ENCODE data around the gene ESR1.
A peak's percentile ranks its signal among the peaks of the same experiment; 100 is the strongest.
"Not testable (repeated sequence)": the region's sequence is repeated elsewhere in the genome, so short reads cannot be mapped to it uniquely, and the experiment has no call there.

The ESR1 gene

GRCh38 chr6:151813858-151814257 is 6.4 kb downstream of the ESR1 start:
- DNase-seq (ENCODE audit: low spot score), result no peak

- DNase-seq (ENCODE audit: low spot score), result no peak
These were observed 7.1 kb downstream of the ESR1 start for GRCh38 chr6:151814614-151815013.

DNA sequence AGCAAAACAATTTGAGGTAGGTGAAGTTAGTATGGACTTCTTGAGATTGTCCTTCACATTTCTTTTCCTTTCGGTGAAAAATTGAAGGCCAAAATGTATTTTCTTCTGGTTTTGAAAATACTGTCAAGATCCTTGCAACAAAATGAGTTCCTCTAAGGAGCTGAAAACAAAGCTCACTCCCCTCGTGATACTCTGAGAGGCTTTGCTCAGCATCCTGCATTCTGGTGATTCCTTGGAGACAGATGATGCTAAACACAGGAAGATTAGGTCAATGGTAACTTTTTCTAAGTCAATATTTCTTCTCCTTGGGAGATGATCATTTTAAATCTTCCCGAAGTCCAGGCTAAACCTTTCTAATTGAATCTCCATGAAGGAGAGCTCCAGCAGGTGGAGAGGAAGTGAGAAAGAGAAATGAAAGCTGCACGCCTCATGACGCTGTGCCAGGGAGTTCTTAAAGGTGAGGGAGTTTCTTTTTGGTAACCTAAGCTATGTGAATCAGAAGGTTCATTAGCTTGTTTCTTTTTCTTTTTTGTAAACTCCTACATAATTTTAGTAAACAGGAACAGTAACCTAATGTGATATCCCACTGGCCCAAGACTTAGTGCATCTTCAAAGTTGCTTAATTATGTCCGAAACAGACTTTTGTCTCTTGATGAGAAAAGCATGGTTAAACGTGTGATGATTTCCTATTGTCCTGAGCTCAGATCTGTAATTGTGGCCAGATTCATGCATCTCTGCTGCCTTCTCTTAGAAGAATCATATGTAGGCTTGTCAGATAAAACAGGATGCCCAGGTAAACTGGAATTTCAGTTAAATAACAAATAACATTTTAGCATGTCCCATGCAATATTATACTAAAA is 15.0 kb downstream of the ESR1 start:
- DNase-seq (ENCODE audit: low spot score), result no peak

GRCh38 chr6:151826517-151827142 is 19.1 kb downstream of the ESR1 start:
- no peak for DNase-seq (ENCODE audit: low spot score)

DNA sequence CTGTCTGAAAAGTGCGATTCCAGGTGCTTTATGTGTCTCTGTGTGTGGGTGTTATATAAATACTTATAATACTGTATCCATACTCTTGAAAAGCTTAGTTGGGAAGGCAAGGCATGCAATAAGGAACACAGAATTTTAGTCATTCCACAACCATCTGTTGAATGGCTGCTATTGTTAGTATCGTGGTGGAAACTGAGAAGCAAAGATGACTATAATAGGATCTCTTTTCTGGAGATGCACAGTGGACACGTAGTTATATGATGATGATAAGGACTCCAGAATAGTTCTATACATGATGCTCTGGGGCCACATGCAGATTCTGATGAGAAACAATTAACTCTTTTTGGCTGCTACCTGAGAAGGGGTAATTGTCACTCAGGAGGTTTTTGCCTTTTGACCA is 25.2 kb downstream of the ESR1 start:
- no peak for DNase-seq (ENCODE audit: low spot score)

- no peak for DNase-seq (ENCODE audit: low spot score)
These were observed 27.9 kb downstream of the ESR1 start for GRCh38 chr6:151835396-151835795.

GRCh38 chr6:151837223-151837622 is 29.7 kb downstream of the ESR1 start:
- DNase-seq (ENCODE audit: low spot score), result no peak

DNA sequence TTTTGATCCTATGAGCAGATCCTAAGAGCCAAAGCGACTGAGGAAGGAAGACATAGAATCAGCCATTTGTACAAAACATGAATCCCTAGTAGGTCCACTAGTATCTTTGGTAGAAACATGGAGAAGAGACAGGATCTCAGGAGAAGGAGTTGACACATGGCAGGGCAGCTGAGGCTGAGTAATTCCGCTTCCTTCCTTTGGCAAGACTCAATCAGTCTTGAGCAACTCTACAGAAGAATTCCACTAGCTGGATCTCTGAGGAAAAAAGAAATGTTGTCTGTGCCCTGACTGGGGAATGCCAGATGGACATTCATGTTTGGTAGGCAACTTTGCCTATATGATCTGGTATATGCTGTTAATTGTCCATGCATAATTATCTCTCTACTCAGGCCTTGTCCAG is 35.3 kb downstream of the ESR1 start:
- DNase-seq (ENCODE audit: low spot score), result no peak

DNA sequence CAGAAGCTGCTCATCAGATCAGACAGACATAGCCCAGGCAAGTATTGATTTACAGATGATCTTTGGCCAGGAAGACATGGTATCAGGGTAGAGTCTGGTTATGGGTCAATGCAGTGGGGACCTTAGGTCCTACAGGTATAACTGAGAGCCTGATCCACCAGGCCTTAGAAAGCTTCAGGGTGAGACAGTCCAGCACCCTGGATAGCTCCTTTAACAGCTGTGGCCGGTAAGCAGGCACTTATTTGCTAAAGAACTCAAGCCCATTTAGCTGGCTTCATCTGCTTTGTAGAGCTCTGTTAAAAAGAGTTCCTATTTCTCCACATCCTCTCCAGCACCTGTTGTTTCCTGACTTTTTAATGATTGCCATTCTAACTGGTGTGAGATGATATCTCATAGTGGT is 39.6 kb downstream of the ESR1 start:
- DNase-seq (ENCODE audit: low spot score), result peak; percentile 52

GRCh38 chr6:151850479-151851003 is 43.1 kb downstream of the ESR1 start:
- no peak for DNase-seq (ENCODE audit: low spot score)

- no peak for DNase-seq (ENCODE audit: low spot score)
These were observed 50.8 kb downstream of the ESR1 start for GRCh38 chr6:151858294-151858693.

DNA sequence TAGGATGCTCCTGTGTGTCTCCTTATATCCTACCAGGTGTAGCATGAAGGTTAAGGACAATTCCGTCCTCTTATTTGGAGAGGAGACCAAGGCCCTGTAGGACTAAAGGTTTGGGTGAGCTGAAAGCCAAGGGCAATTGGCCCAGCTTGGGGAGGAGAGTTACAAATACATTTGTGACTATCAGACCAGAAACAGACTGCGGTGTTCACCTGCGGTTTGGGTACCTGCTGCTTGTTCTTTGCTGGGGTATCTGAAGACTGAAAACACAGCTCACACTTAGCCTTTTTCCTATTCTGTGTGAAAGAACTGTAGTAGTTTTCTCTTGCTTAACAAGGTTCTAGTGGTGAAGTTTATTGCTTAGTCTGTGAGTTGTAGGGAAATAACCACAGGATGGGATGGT is 55.0 kb downstream of the ESR1 start:
- no peak for DNase-seq (ENCODE audit: low spot score)

GRCh38 chr6:151867361-151867869 is 59.9 kb downstream of the ESR1 start:
- not testable (repeated sequence) for DNase-seq (ENCODE audit: low spot score)

- no peak for DNase-seq (ENCODE audit: low spot score)
These were observed 61.9 kb downstream of the ESR1 start for GRCh38 chr6:151869345-151869744.

DNA sequence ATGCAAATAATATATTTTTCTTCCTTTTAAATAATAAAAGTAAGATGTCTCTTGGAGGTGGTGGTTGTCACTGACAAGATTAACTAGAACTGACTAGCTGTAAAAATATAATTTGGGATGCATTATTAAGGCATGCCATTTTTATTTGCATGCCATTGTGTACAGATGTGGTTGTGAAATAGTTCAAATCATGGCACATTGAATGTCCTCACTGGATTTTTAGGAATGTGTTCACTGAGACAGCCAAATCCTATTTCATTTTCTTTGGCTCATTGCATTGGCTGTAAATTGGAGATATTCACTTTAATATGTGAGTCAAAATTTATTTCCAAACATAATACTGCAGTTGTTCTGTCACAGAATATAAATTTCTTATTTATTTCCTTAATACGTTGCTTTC is 62.3 kb downstream of the ESR1 start:
- no peak for DNase-seq (ENCODE audit: low spot score)

GRCh38 chr6:151870375-151870774 is 62.9 kb downstream of the ESR1 start:
- DNase-seq (ENCODE audit: low spot score), result no peak

GRCh38 chr6:151875524-151875923 is 68.0 kb downstream of the ESR1 start:
- DNase-seq (ENCODE audit: low spot score), result no peak

GRCh38 chr6:151876122-151876521 is 68.6 kb downstream of the ESR1 start:
- DNase-seq (ENCODE audit: low spot score), result no peak

DNA sequence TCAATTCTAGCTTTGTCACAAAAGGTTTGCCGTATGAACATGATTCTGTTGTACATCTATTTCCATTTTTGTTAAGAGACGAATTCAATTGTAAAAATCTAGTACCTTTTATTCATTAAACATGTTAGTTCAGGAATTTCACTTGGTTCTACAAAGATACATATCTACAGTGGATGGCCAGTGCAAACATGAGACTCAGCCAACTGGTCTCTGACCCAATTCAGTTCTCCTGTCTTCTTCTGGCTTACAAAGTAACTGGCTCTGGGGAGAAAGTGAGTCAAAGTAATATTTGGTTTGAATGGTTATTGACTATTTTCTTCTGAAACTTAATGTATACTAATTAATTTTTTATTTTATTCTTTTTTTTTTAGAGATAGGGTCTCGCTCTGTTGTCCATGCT is 70.0 kb downstream of the ESR1 start:
- no peak for DNase-seq (ENCODE audit: low spot score)

DNA sequence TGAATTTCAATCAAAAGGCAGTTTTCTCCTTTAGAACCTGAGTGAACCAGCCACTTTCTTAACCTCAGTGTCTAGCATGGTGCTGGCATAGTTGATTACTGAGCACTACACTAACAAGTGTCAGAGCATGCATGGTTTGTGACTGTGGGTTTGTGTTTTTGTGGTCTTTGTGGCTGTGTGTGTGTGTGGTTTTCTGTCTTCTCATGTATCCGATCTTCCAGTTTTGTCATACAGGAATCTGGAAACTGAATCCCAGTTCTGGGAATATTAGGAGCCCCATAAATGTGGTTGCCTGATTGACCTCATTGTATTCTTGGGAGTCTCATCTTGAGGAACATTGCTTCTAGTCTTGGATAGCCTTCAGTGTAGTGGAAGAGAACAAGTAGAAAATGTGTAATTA is 73.7 kb downstream of the ESR1 start:
- DNase-seq (ENCODE audit: low spot score), result no peak

- no peak for DNase-seq (ENCODE audit: low spot score)
These were observed 74.7 kb downstream of the ESR1 start for GRCh38 chr6:151882206-151882605.

DNA sequence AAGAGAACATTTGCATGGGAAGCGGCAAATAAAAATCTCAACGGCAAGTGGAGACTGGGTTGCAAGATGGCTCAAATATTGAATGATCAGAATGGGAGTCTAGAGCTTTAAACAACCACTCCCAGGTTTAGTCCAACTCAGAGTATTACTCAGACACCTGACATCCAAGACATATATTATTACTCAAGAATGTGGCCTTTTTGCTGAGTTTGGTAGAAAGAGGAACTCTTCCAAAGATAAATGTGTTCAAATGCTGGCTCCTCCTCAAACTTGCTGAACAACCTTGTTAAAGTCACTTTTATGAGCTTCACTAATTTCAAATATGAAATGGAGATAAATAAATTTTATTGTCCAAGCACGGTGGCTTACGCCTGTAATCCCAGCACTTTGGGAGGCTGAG is 77.8 kb downstream of the ESR1 start:
- DNase-seq (ENCODE audit: low spot score), result no peak

GRCh38 chr6:151891524-151891923 is 84.0 kb downstream of the ESR1 start:
- DNase-seq (ENCODE audit: low spot score), result no peak

Data from ecto neural progenitor cell (in vitro differentiated cells).